GM12892 (cell line): ENCODE results near the gene KIF2A.

ENCODE experiments used
- DNase-seq: peaks from one replicate; pipeline ENCODE4 v3.0.0; 2011; ENCODE audit not compliant: insufficient read length
- FAIRE-seq: peaks from 2 replicates; lab custom pipeline; 2011; peaks lifted over from hg19 to GRCh38; lab: Jason Lieb, UNC
- POLR2A ChIP-seq: IDR thresholded peaks from 2 replicates; pipeline ENCODE4 v1.6.1; 2011; ENCODE audit warnings: low read depth, low read length, control low read depth
- POLR2AphosphoS5 ChIP-seq: IDR thresholded peaks from 2 replicates; pipeline ENCODE4 v1.6.1; 2011; ENCODE audit warnings: low read depth, low read length, control low read depth
- TAF1 ChIP-seq: IDR thresholded peaks from 2 replicates; pipeline ENCODE4 v1.6.1; 2011; ENCODE audit warnings: low read depth, mild to moderate bottlenecking, control low read depth, low read length, borderline replicate concordance

KIF2A gene

GRCh38 chr5:62334082-62334481 is 28.1 kb downstream of the KIF2A start:
- TF ChIP-seq POLR2A (no peak), POLR2AphosphoS5 (peak; percentile 38; the same call in 1 of the 2 replicates)
- FAIRE-seq (no peak), DNase-seq (no peak)

GRCh38 chr5:62340392-62340791 is 34.4 kb downstream of the KIF2A start:
- DNase-seq: no peak
- TF ChIP-seq POLR2AphosphoS5: no peak
- no peak for TF ChIP-seq TAF1
- no peak for TF ChIP-seq POLR2A
- FAIRE-seq: peak; percentile 50

- TF ChIP-seq TAF1 (no peak), POLR2A (no peak), POLR2AphosphoS5 (no peak)
- DNase-seq (no peak), FAIRE-seq (no peak)
Observed at GRCh38 chr5:62340979-62341378, 35.0 kb downstream of the KIF2A start.

- FAIRE-seq (no peak), DNase-seq (no peak)
- TF ChIP-seq POLR2A: no peak
- no peak for TF ChIP-seq TAF1
- TF ChIP-seq POLR2AphosphoS5: no peak
Observed at GRCh38 chr5:62341783-62342475, 35.9 kb downstream of the KIF2A start.

- peak; percentile 79 for FAIRE-seq
- no peak for DNase-seq
- TF ChIP-seq POLR2A: no peak
- no peak for TF ChIP-seq POLR2AphosphoS5
- TF ChIP-seq TAF1: no peak
Observed at GRCh38 chr5:62342476-62342837, 36.5 kb downstream of the KIF2A start.

- TF ChIP-seq POLR2A (no peak), POLR2AphosphoS5 (no peak), TAF1 (no peak)
- no peak for FAIRE-seq
- DNase-seq: no peak
Observed at GRCh38 chr5:62343428-62343827, 37.4 kb downstream of the KIF2A start.

- FAIRE-seq (no peak), DNase-seq (no peak)
- TF ChIP-seq POLR2A (no peak), TAF1 (no peak), POLR2AphosphoS5 (no peak)
Observed at GRCh38 chr5:62346748-62347147, 40.7 kb downstream of the KIF2A start.

GRCh38 chr5:62347928-62348327 is 41.9 kb downstream of the KIF2A start:
- no peak for DNase-seq
- TF ChIP-seq POLR2A (no peak), POLR2AphosphoS5 (no peak), TAF1 (no peak)
- FAIRE-seq: no peak

- FAIRE-seq (no peak), DNase-seq (no peak)
- TF ChIP-seq POLR2AphosphoS5 (no peak), POLR2A (no peak), TAF1 (no peak)
Observed at GRCh38 chr5:62348723-62349481, 42.9 kb downstream of the KIF2A start.

- DNase-seq (no peak), FAIRE-seq (peak; percentile 42)
Observed at GRCh38 chr5:62354028-62354874, 48.2 kb downstream of the KIF2A start.

GRCh38 chr5:62362701-62363100 is 56.7 kb downstream of the KIF2A start:
- DNase-seq (no peak), FAIRE-seq (no peak)
- TF ChIP-seq TAF1 (no peak), POLR2AphosphoS5 (no peak), POLR2A (no peak)

More at GRCh38 chr5:62354028-62354874, 48.2 kb downstream of the KIF2A start:
- no peak for TF ChIP-seq POLR2AphosphoS5
- no peak for TF ChIP-seq TAF1
- TF ChIP-seq POLR2A: no peak

GRCh38 chr5:62369039-62369438 is 63.0 kb downstream of the KIF2A start:
- FAIRE-seq: no peak
- TF ChIP-seq TAF1 (no peak), POLR2A (no peak), POLR2AphosphoS5 (no peak)
- no peak for DNase-seq
